OCI-LY1 (cell line): ENCODE measurements around the gene NEDD4L.

Source experiments
- H2AFZ ChIP-seq: fragments of 200-600 bp; sonication (generic), shearing (Covaris generic); 2 replicates; pipeline ENCODE4 v1.6.0; 2014; ENCODE audit warnings: antibody characterized with exemption, mild to moderate bottlenecking, low read length
- H3F3A ChIP-seq: fragments of 200-600 bp; sonication (generic), shearing (Covaris generic); 2 replicates; pipeline ENCODE4 v1.6.0; 2014; ENCODE audit warnings: mild to moderate bottlenecking, antibody characterized with exemption, low read length, moderate library complexity; ENCODE audit not compliant: insufficient read depth
- H3K27ac ChIP-seq: fragments of 200-600 bp; sonication (generic); 2 replicates; pipeline ENCODE4 v1.5.1; 2014; ENCODE audit warnings: low read length, mixed run types, mild to moderate bottlenecking, low read depth; ENCODE audit not compliant: poor library complexity, severe bottlenecking
- H3K27me3 ChIP-seq: fragments of 200-600 bp; sonication (generic); 2 replicates; pipeline ENCODE4 v1.6.0; 2014; ENCODE audit warnings: antibody characterized with exemption, mild to moderate bottlenecking, low read length, moderate library complexity; ENCODE audit not compliant: insufficient read depth
- H3K36me3 ChIP-seq: fragments of 200-600 bp; sonication (generic); 2 replicates; pipeline ENCODE4 v1.6.1; 2014; ENCODE audit warnings: mild to moderate bottlenecking, antibody characterized with exemption, low read length, moderate library complexity, mixed read lengths; ENCODE audit not compliant: insufficient read depth
- H3K4me1 ChIP-seq: fragments of 200-600 bp; sonication (generic); 2 replicates; pipeline ENCODE4 v1.5.1; 2014; ENCODE audit warnings: mild to moderate bottlenecking, low read length, moderate library complexity; ENCODE audit not compliant: insufficient read depth, severe bottlenecking
- H3K4me2 ChIP-seq: fragments of 200-600 bp; sonication (generic), shearing (Covaris generic); 2 replicates; pipeline ENCODE4 v1.6.1; 2014; ENCODE audit warnings: low read length
- H3K4me3 ChIP-seq: fragments of 200-600 bp; sonication (generic); 2 replicates; pipeline ENCODE4 v1.5.1; 2014; ENCODE audit warnings: low read length, low read depth, mild to moderate bottlenecking, mixed read lengths; ENCODE audit not compliant: poor library complexity, severe bottlenecking
- H3K79me2 ChIP-seq: fragments of 200-600 bp; shearing (Covaris generic); 2 replicates; pipeline ENCODE4 v1.6.1; 2016; ENCODE audit warnings: mixed run types, low read length, mixed read lengths; ENCODE audit not compliant: insufficient read depth
- H3K9ac ChIP-seq: fragments of 200-600 bp; sonication (generic), shearing (Covaris generic); 2 replicates; pipeline ENCODE4 v1.6.1; 2014; ENCODE audit warnings: mild to moderate bottlenecking, low read length, mixed read lengths
- H3K9me2 ChIP-seq: fragments of 200-600 bp; sonication (generic), shearing (Covaris generic); 2 replicates; pipeline ENCODE4 v1.6.1; 2014; ENCODE audit warnings: low read depth, mild to moderate bottlenecking, low read length, mixed read lengths
- H3K9me3 ChIP-seq: fragments of 200-600 bp; shearing (Covaris generic); 2 replicates; pipeline ENCODE4 v1.6.1; 2014; ENCODE audit warnings: low read length, mixed read lengths
- H4K20me1 ChIP-seq: fragments of 200-600 bp; sonication (generic), shearing (Covaris generic); 2 replicates; pipeline ENCODE4 v1.6.0; 2016; ENCODE audit warnings: mild to moderate bottlenecking, low read length; ENCODE audit not compliant: insufficient read depth
- CTCF ChIP-seq: fragments of 200-600 bp; sonication (generic), shearing (Covaris generic); IDR thresholded peaks from 2 replicates; pipeline ENCODE4 v1.5.1; 2017; ENCODE audit warnings: mild to moderate bottlenecking, antibody characterized with exemption, low read length, moderate library complexity, mixed read lengths
- EZH2 ChIP-seq: fragments of 200-600 bp; sonication (generic), shearing (Covaris generic); IDR thresholded peaks from 2 replicates; pipeline ENCODE4 v1.8.0; 2017; ENCODE audit warnings: borderline replicate concordance, mixed run types, mild to moderate bottlenecking, antibody characterized with exemption, low read length, moderate library complexity, mixed read lengths

Gene NEDD4L

DNA sequence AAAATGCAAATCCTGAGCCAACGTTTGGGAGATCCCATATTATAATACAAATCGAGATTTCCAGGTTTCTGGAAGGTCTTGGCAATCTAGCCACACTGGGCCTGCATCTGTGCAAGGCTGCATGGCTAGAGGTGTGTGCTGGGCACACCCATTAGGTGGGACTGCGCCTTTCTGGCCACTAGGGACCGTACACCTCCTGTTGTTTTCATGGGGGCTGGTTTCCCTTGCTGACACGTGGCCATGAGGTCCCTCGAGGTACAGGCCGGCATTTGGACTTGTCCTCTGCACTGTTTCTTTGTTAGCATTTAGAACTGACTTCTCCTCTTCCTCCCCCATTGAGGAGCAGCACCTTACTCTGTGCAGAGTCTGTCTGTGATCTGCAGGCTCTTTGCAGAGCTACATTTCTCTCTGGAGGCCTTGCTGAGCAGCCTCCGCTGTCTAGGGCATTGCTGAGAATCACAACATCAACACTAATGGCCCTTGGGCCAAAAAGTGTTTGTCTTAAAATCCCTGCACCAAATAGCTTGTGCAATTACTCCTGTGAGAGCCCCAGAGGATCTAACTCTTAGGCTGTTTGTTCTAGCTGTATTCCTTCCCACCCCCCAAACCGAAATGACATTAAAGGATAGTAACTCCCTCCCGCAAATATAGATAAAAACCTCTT lies 131.2 kb downstream of the NEDD4L start:
- Histone ChIP-seq H3K4me2 (no peak overlapping the region), H4K20me1 (no peaks in the 10 kb centered on the region), H3K9me3 (no peaks in the 10 kb centered on the region), H3K4me1 (no peaks in the 10 kb centered on the region), H3F3A (no peaks in the 10 kb centered on the region), H3K27ac (no peak overlapping the region), H3K27me3 (0 out of 2 replicates have a peak, but pooled peaks cover 3% of the 10 kb centered on the region), H3K36me3 (no peaks in the 10 kb centered on the region), H3K9me2 (no peaks in the 10 kb centered on the region), H3K79me2 (no peaks in the 10 kb centered on the region), H3K9ac (no peak overlapping the region), H3K4me3 (no peak overlapping the region), H2AFZ (no peak overlapping the region)
- TF ChIP-seq CTCF (peak; percentile 22; the same call in 1 of the 2 replicates), EZH2 (no peak)

DNA sequence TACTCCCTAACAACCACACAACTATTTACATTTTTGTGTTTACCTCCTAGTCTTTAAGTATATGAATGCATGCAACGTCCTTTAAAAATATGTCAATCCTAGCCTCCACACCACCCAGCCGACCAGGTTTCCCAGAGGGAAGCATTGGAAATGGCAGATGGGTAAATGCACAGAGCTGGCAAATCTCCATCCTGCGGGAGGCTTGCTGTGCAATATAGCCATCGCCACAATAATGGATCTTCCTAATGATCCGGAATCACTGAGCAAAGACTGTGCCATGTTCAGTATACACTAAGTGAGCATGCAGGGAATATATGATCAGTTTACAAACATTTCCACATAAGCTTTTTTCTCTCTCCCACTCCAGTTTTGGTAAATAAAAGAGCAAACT lies 131.8 kb downstream of the NEDD4L start:
- Histone ChIP-seq H3K4me1 (no peaks in the 10 kb centered on the region), H3K79me2 (no peaks in the 10 kb centered on the region), H4K20me1 (no peaks in the 10 kb centered on the region), H3K27ac (no peak overlapping the region), H3K4me3 (no peak overlapping the region), H3F3A (no peaks in the 10 kb centered on the region), H3K36me3 (no peaks in the 10 kb centered on the region), H2AFZ (no peak overlapping the region), H3K9me3 (no peaks in the 10 kb centered on the region), H3K9me2 (no peaks in the 10 kb centered on the region), H3K27me3 (0 out of 2 replicates have a peak, but pooled peaks cover 3% of the 10 kb centered on the region), H3K9ac (no peak overlapping the region), H3K4me2 (no peak overlapping the region)
- TF ChIP-seq CTCF (no peak), EZH2 (no peak)

DNA sequence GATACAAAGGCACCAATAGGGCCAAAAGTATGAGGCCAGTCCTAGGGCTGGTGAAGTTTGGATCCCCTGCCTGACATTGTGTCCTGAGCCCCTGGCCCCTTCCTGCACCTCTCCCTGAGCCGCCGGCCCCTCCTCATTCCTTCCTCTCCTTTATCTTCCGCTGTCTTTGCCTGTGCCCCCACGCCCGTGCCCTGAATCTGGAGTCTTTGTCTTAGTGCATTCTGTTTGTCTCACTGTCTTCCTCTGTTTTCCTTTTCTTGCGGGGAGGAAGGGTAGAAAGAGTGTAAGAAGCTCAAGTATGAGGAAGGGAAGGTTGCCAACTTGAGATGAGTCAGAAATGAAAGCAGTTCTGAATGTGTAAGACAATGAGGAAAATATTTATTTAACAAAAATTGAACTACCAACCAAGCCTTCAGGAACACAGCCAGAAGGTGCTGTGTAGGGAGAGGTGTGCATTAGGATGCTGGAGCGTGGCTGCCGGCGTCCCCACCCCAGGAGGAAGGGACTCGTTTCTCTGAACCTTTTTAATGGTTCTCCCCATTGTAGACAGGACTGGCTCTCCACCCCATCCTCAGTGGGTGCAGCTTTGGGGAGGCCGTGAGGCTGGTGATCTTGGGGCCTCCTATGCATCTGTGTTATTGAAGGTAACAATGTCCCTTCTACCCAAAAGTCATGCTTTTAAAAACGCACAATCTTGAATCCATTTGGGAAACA lies 133.1 kb downstream of the NEDD4L start:
- Histone ChIP-seq H3K27me3 (no peaks in the 10 kb centered on the region), H4K20me1 (no peaks in the 10 kb centered on the region), H3K9me2 (no peaks in the 10 kb centered on the region), H3K4me3 (no peak overlapping the region), H3K9ac (no peak overlapping the region), H3F3A (no peaks in the 10 kb centered on the region), H3K79me2 (no peaks in the 10 kb centered on the region), H3K36me3 (no peaks in the 10 kb centered on the region), H3K4me2 (no peak overlapping the region), H2AFZ (no peak overlapping the region), H3K4me1 (no peaks in the 10 kb centered on the region), H3K9me3 (no peaks in the 10 kb centered on the region), H3K27ac (no peak overlapping the region)
- no peak for TF ChIP-seq EZH2
